Panc1 (cell line): ENCODE measurements around the gene PGA3.

ENCODE experiments used
- SIN3A ChIP-seq: IDR thresholded peaks from 2 replicates; pipeline ENCODE4 v1.6.1; 2012; ENCODE audit warnings: low read depth, mild to moderate bottlenecking, low read length, moderate library complexity, borderline replicate concordance; ENCODE audit not compliant: insufficient read depth
- TCF7L2 ChIP-seq: IDR thresholded peaks from 2 replicates; pipeline ENCODE4 v1.6.1; 2011; ENCODE audit warnings: mild to moderate bottlenecking, low read depth, low read length, inconsistent platforms
- TF ChIP-seq, protein P1 (sequence below): fragments of 450-650 bp; IDR thresholded peaks from 2 replicates; pipeline ENCODE4 v1.5.1; 2017; ENCODE audit warnings: mild to moderate bottlenecking

DNA sequence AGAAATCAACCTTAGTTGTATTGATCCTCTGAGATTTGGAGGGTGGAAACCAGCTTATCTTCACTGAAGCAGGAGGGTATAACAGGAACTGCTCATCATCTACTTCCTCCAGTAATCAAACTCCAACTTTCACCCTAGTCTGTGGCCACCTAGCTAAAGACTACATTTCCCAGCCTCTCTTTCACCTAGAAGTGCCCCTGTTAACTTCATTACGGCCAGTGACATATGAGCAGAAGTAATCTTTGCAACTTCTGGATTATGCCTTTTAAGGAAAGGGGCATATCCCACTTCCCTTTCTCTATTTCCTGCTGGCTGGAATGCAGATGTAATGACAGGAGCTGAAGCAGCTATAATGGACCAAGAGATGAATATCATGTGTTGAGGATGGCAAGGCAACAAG, 34.5 kb upstream of the PGA3 start:
- TF ChIP-seq, protein P1, sequence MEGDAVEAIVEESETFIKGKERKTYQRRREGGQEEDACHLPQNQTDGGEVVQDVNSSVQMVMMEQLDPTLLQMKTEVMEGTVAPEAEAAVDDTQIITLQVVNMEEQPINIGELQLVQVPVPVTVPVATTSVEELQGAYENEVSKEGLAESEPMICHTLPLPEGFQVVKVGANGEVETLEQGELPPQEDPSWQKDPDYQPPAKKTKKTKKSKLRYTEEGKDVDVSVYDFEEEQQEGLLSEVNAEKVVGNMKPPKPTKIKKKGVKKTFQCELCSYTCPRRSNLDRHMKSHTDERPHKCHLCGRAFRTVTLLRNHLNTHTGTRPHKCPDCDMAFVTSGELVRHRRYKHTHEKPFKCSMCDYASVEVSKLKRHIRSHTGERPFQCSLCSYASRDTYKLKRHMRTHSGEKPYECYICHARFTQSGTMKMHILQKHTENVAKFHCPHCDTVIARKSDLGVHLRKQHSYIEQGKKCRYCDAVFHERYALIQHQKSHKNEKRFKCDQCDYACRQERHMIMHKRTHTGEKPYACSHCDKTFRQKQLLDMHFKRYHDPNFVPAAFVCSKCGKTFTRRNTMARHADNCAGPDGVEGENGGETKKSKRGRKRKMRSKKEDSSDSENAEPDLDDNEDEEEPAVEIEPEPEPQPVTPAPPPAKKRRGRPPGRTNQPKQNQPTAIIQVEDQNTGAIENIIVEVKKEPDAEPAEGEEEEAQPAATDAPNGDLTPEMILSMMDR, result no peak
- TF ChIP-seq TCF7L2 (no peak), SIN3A (no peak)
